HepG2 (cell line): ENCODE results near the gene CADM4. TPM values are rescaled to one million over a fixed set of nuclear protein-coding genes. Genes with fewer than 3 reads are reported as not detected.

ENCODE experiments used
- ATAC-seq: fragments of 200-7000 bp; cut with Tn5 transposase; 3 replicates; pipeline ENCODE4 v1.9.1; 2020; ENCODE audit warnings: mild to moderate bottlenecking, moderate library complexity
- BruUV-seq: library from RNA; stranded (reverse); fragments of 400-500 nt; replicated peaks from 2 replicates; lab custom pipeline; 2021; lab: Mats Ljungman, UMichigan
- CTCF ChIA-PET: fragments of 300-600 bp; formaldehyde crosslinking; extraction: SDS; loops from one replicate; lab custom pipeline; 2021; ENCODE audit warnings: low total read pairs, inconsistent platforms, low intra/inter-chr PET ratio; lab: Yijun Ruan, JAX
- POLR2A ChIA-PET: fragments of 350-600 bp; sonication (Branson Sonifier 250); formaldehyde crosslinking; loops from one replicate; lab custom pipeline; 2020; ENCODE audit warnings: antibody characterized with exemption, inconsistent platforms; lab: Yijun Ruan, JAX
- DNase-seq: peaks from one replicate; pipeline ENCODE4 v3.0.0-alpha.2; 2015; ENCODE audit warnings: low spot score
- FAIRE-seq: peaks from 3 replicates; lab custom pipeline; 2011; peaks lifted over from hg19 to GRCh38; lab: Jason Lieb, UNC
- H2AFZ ChIP-seq: one replicate; pipeline ENCODE4 v1.6.1; 2011; ENCODE audit warnings: low read length, inconsistent platforms
- H3K27ac ChIP-seq: fragments of 300-600 bp; 3 replicates; pipeline ENCODE4 v1.8.0; 2011; ENCODE audit warnings: mixed run types, mild to moderate bottlenecking, mixed read lengths, low read length, inconsistent platforms; ENCODE audit not compliant: insufficient read depth; ENCODE audit errors: extremely low read length
- H3K27me3 ChIP-seq, 2 experiments: fragments of 200-600 bp in 1 of 2; 2 replicates in 1 of 2; 3 replicates in 1 of 2; pipeline versions ENCODE4 v1.6.0 to v1.8.0; 2011; ENCODE audit warnings: low read length in 2 of 2, mild to moderate bottlenecking in 2 of 2, moderate library complexity in 2 of 2, inconsistent platforms in 1 of 2; ENCODE audit not compliant: insufficient read depth in 2 of 2, control insufficient read depth in 1 of 2
- H3K36me3 ChIP-seq, 2 experiments: fragments of 200-600 bp in 1 of 2; replicated peaks in 1 of 2; 2 replicates in 1 of 2; 3 replicates in 1 of 2; pipeline versions ENCODE4 v1.5.1 to v1.8.0; 2011; ENCODE audit warnings: low read length in 2 of 2, inconsistent platforms in 1 of 2; ENCODE audit not compliant: insufficient read depth in 2 of 2, control insufficient read depth in 1 of 2
- H3K4me1 ChIP-seq: 2 replicates; pipeline ENCODE4 v1.5.1; 2012; ENCODE audit warnings: low read length, inconsistent platforms; ENCODE audit not compliant: insufficient read depth
- H3K4me2 ChIP-seq: 2 replicates; pipeline ENCODE4 v1.6.0; 2011; ENCODE audit warnings: low read depth, low read length, inconsistent platforms
- H3K4me3 ChIP-seq, 3 experiments: fragments of 200-600 bp in 1 of 3; sonication (generic), shearing (Covaris generic) in 1 of 3; replicated peaks in 1 of 3; 2 replicates each; pipeline ENCODE4 v1.5.1; 2011 to 2016; ENCODE audit warnings: low read length in 3 of 3, inconsistent platforms in 2 of 3, low read depth in 2 of 3, mild to moderate bottlenecking in 2 of 3, control low read depth in 1 of 3, mixed read lengths in 1 of 3; ENCODE audit not compliant: insufficient read depth in 1 of 3
- H3K79me2 ChIP-seq: one replicate; pipeline ENCODE4 v1.6.1; 2011; ENCODE audit warnings: low read length, inconsistent platforms; ENCODE audit not compliant: insufficient read depth
- H3K9ac ChIP-seq: 2 replicates; pipeline ENCODE4 v1.6.0; 2011; ENCODE audit warnings: mild to moderate bottlenecking, low read depth, low read length, inconsistent platforms; ENCODE audit not compliant: insufficient read depth
- H3K9me3 ChIP-seq: 2 replicates; pipeline ENCODE4 v1.5.1; 2012; ENCODE audit warnings: mild to moderate bottlenecking, low read length
- H4K20me1 ChIP-seq: 2 replicates; pipeline ENCODE4 v1.6.0; 2011; ENCODE audit warnings: inconsistent platforms, mild to moderate bottlenecking, low read length, moderate library complexity; ENCODE audit not compliant: insufficient read depth
- HNF4G ChIP-seq, 2 experiments: sonication (generic) in 1 of 2; formaldehyde crosslinking in 1 of 2; IDR thresholded peaks; 2 replicates each; pipeline versions ENCODE4 v1.4.0 to v1.6.1; 2011 to 2020; ENCODE audit warnings: borderline replicate concordance in 2 of 2, low read depth in 2 of 2, mild to moderate bottlenecking in 2 of 2, low read length in 1 of 2, missing genetic modification reagents in 1 of 2, moderate library complexity in 1 of 2
- NFRKB ChIP-seq: fragments of 450-650 bp; IDR thresholded peaks from 2 replicates; pipeline ENCODE4 v1.6.1; 2017
- PRPF4 ChIP-seq: fragments of 200-400 bp; formaldehyde crosslinking; IDR thresholded peaks from 2 replicates; pipeline ENCODE4 v1.6.1; 2016; ENCODE audit warnings: low read length, low read depth; ENCODE audit not compliant: poor library complexity, severe bottlenecking
- TOE1 ChIP-seq: sonication (generic); formaldehyde crosslinking; IDR thresholded peaks from 2 replicates; pipeline ENCODE4 v1.4.0; 2020; ENCODE audit warnings: mild to moderate bottlenecking, missing genetic modification reagents
- ZBTB4 ChIP-seq: sonication (generic); formaldehyde crosslinking; IDR thresholded peaks from 2 replicates; pipeline ENCODE4 v1.4.0; 2020; ENCODE audit warnings: missing genetic modification reagents, mild to moderate bottlenecking, borderline replicate concordance
- ZNF468 ChIP-seq: sonication (generic); formaldehyde crosslinking; IDR thresholded peaks from 2 replicates; pipeline ENCODE4 v1.8.0; 2022; ENCODE audit warnings: mild to moderate bottlenecking, moderate library complexity, missing genetic modification reagents
- ZNF644 ChIP-seq: IDR thresholded peaks from 2 replicates; pipeline ENCODE4 v1.6.1; 2016; ENCODE audit warnings: low read depth
- ZNF850 ChIP-seq: sonication (generic); formaldehyde crosslinking; conservative IDR thresholded peaks from 2 replicates; pipeline ENCODE4 v1.9.0; 2021; ENCODE audit warnings: mild to moderate bottlenecking, missing genetic modification reagents
- WGBS: methylation state at CpG from one replicate; pipeline ENCODE4 v1.1.6; 2017; ENCODE audit warnings: low lambda C conversion rate; 5-methylcytosine and 5-hydroxymethylcytosine counted together
- in situ Hi-C: cut with HindIII; loops from 2 replicates; pipeline ENCODE4 v1.10.0; 2017; ENCODE audit warnings: low pct_unique_long_range_greater_than_20kb; ENCODE audit not compliant: extremely low pct_ligation_motif_present
- intact Hi-C: fragments of 100-400 bp; cut with micrococcal nuclease; formaldehyde crosslinking; loops from one replicate; pipeline ENCODE4 v1.10.0; 2022; ENCODE audit not compliant: unreplicated experiment
- polyA plus RNA-seq, 8 experiments: library from polyadenylated mRNA; depleted of rRNA in 3 of 8; stranded (reverse) in 7 of 8; unstranded in 1 of 8; fragments of >200 nt; fragmentation: Illumina TruSeq in 4 of 8; extraction: Trizol in 4 of 8; gene quantifications; 2 replicates each; pipeline versions ENCODE4 v1.2.1 to v1.2.3, GENCODE V29; 2011 to 2016; ENCODE audit warnings: low read depth in 4 of 8, missing spikeins in 1 of 8, mixed read lengths in 1 of 8; ENCODE audit not compliant: insufficient read depth in 1 of 8
- total RNA-seq, 5 experiments: library from RNA; depleted of rRNA; stranded (reverse); fragments of >200 nt; fragmentation: Illumina TruSeq; extraction: Trizol; gene quantifications; 2 replicates each; pipeline ENCODE4 v1.2.3, GENCODE V29; 2016; ENCODE audit warnings: low read depth in 1 of 5
- TF ChIP-seq, protein P1 (sequence below): sonication (generic); formaldehyde crosslinking; IDR thresholded peaks from 2 replicates; pipeline ENCODE4 v1.4.0; 2020; ENCODE audit warnings: mild to moderate bottlenecking, missing genetic modification reagents
- TF ChIP-seq, protein P2 (sequence below): sonication (generic); formaldehyde crosslinking; conservative IDR thresholded peaks from 2 replicates; pipeline ENCODE4 v1.4.0; 2020; ENCODE audit warnings: missing genetic modification reagents

The CADM4 gene
- total and polyA plus RNA-seq, 2 of the 13 experiments (the other 11 are each of a cell fraction or from before 2014, with no cell fraction given): 8.5 to 16.0 TPM

- intact Hi-C loops: loop anchor here (1.0 kb wide), 1 partner anchor 20 kb away; the partner anchor contains the start of genes IRGQ and ZNF576
- Histone ChIP-seq H3K4me2 (peak overlapping the region; percentile 70), H3K27me3 (no peaks in the 10 kb centered on the region; a peak in 1 of 5 replicates), H3K36me3 (0 out of 5 replicates have a peak, but pooled peaks cover 0 to 1% of the 10 kb centered on the region in 2 experiments), H3K9me3 (no peaks in the 10 kb centered on the region), H2AFZ (no peak overlapping the region), H3K4me1 (peaks cover 19% of the 10 kb centered on the region; the same call in 1 of the 2 replicates), H3K9ac (peak overlapping the region; percentile 47; the same call in 1 of the 2 replicates), H3K27ac (peak overlapping the region; percentile 53), H3K79me2 (peaks cover 8% of the 10 kb centered on the region), H4K20me1 (no peaks in the 10 kb centered on the region), H3K4me3 (peak overlapping the region in 2 of 3 experiments; percentile 35 to 87; a peak in 1 of 6 replicates)
- FAIRE-seq (no peak), ATAC-seq (no peak), DNase-seq (no peak)
- in situ Hi-C loops: no loop called here
- BruUV-seq: no TSS peak
- CTCF ChIA-PET: no interaction called here
- POLR2A ChIA-PET: interaction anchor here (1.8 kb wide), 1 partner anchor 21 kb away, joined by 3 read pairs; no protein-coding TSS in a partner anchor
- 93% methylated on average over 36 of the region's 37 CpGs for WGBS
- no peak for TF ChIP-seq HNF4G (IDR thresholded peaks at IDR 0.05; ENCODE audit: borderline replicate concordance, low read depth, low read length)
- no peak for TF ChIP-seq HNF4G (CRISPR knock-in tag; IDR thresholded peaks at IDR 0.05; ENCODE audit: borderline replicate concordance, low read depth)
- peak; percentile 53 for TF ChIP-seq PRPF4
- TF ChIP-seq, protein P1, sequence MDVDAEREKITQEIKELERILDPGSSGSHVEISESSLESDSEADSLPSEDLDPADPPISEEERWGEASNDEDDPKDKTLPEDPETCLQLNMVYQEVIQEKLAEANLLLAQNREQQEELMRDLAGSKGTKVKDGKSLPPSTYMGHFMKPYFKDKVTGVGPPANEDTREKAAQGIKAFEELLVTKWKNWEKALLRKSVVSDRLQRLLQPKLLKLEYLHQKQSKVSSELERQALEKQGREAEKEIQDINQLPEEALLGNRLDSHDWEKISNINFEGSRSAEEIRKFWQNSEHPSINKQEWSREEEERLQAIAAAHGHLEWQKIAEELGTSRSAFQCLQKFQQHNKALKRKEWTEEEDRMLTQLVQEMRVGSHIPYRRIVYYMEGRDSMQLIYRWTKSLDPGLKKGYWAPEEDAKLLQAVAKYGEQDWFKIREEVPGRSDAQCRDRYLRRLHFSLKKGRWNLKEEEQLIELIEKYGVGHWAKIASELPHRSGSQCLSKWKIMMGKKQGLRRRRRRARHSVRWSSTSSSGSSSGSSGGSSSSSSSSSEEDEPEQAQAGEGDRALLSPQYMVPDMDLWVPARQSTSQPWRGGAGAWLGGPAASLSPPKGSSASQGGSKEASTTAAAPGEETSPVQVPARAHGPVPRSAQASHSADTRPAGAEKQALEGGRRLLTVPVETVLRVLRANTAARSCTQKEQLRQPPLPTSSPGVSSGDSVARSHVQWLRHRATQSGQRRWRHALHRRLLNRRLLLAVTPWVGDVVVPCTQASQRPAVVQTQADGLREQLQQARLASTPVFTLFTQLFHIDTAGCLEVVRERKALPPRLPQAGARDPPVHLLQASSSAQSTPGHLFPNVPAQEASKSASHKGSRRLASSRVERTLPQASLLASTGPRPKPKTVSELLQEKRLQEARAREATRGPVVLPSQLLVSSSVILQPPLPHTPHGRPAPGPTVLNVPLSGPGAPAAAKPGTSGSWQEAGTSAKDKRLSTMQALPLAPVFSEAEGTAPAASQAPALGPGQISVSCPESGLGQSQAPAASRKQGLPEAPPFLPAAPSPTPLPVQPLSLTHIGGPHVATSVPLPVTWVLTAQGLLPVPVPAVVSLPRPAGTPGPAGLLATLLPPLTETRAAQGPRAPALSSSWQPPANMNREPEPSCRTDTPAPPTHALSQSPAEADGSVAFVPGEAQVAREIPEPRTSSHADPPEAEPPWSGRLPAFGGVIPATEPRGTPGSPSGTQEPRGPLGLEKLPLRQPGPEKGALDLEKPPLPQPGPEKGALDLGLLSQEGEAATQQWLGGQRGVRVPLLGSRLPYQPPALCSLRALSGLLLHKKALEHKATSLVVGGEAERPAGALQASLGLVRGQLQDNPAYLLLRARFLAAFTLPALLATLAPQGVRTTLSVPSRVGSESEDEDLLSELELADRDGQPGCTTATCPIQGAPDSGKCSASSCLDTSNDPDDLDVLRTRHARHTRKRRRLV (CRISPR knock-in tag): no peak
- TF ChIP-seq ZBTB4: 0 out of 2 replicates have a peak, but pooled peaks have one; percentile 43
- TF ChIP-seq TOE1 (CRISPR knock-in tag): no peak
- TF ChIP-seq, protein P2, sequence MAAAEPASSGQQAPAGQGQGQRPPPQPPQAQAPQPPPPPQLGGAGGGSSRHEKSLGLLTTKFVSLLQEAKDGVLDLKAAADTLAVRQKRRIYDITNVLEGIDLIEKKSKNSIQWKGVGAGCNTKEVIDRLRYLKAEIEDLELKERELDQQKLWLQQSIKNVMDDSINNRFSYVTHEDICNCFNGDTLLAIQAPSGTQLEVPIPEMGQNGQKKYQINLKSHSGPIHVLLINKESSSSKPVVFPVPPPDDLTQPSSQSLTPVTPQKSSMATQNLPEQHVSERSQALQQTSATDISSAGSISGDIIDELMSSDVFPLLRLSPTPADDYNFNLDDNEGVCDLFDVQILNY (CRISPR knock-in tag): no peak
- no peak for TF ChIP-seq ZNF850
- no peak for TF ChIP-seq ZNF468 (CRISPR knock-in tag)
- TF ChIP-seq ZNF644 (CRISPR knock-in tag): no peak
- TF ChIP-seq NFRKB: no peak
Measured at GRCh38 chr19:43575955-43576878, 63.4 kb downstream of the CADM4 start.
